H1 (cell line): ENCODE measurements around the gene HTATSF1.

Experiments
- ATF3 ChIP-seq: IDR thresholded peaks from 2 replicates; pipeline ENCODE4 v1.6.1; 2011; ENCODE audit warnings: low read depth, mild to moderate bottlenecking, low read length; ENCODE audit not compliant: insufficient read depth
- CTCF ChIP-seq, 3 experiments: IDR thresholded peaks; 1 replicate in 2 of 3; 2 replicates in 1 of 3; pipeline versions ENCODE4 v1.5.1 to v1.6.1; 2011; ENCODE audit warnings: low read length in 3 of 3, mild to moderate bottlenecking in 3 of 3, inconsistent platforms in 2 of 3, low read depth in 1 of 3, moderate library complexity in 1 of 3; ENCODE audit not compliant: insufficient read depth in 1 of 3; ENCODE audit errors: control extremely low read depth in 1 of 3
- E2F6 ChIP-seq: IDR thresholded peaks from 2 replicates; pipeline ENCODE4 v1.6.1; 2012; ENCODE audit warnings: inconsistent platforms
- JUN ChIP-seq: IDR thresholded peaks from 2 replicates; pipeline ENCODE4 v1.6.1; 2011; ENCODE audit warnings: low read depth, mild to moderate bottlenecking, improper control_type of control experiment, low read length
- JUND ChIP-seq: IDR thresholded peaks from 2 replicates; pipeline ENCODE4 v1.6.1; 2011; ENCODE audit warnings: mild to moderate bottlenecking, improper control_type of control experiment, low read length
- POLR2A ChIP-seq, 2 experiments: IDR thresholded peaks; 1 replicate in 1 of 2; 2 replicates in 1 of 2; pipeline ENCODE4 v1.6.1; 2011; ENCODE audit warnings: low read depth in 2 of 2, low read length in 2 of 2, mild to moderate bottlenecking in 2 of 2; ENCODE audit errors: control extremely low read depth in 1 of 2
- RNF2 ChIP-seq: fragments of 200-900, 300-1000 bp; sonication (generic); IDR thresholded peaks from 2 replicates; pipeline ENCODE4 v1.7.1; 2016; ENCODE audit warnings: borderline replicate concordance, low read depth, mild to moderate bottlenecking, antibody characterized with exemption, low read length; ENCODE audit not compliant: poor library complexity, severe bottlenecking; ENCODE audit errors: missing control alignments
- TAF1 ChIP-seq: IDR thresholded peaks from 2 replicates; pipeline ENCODE4 v1.6.1; 2011; ENCODE audit warnings: mild to moderate bottlenecking, low read depth, low read length
- YY1 ChIP-seq: IDR thresholded peaks from 2 replicates; pipeline ENCODE4 v1.6.1; 2011; ENCODE audit warnings: low read depth, mild to moderate bottlenecking, low read length

- TF ChIP-seq ATF3 (no peak), YY1 (no peak), CTCF (IDR thresholded peaks at IDR 0.05; ENCODE audit: control extremely low read depth in 1 of 3, insufficient read depth in 1 of 3, low read depth in 1 of 3, low read length in 3 of 3) (no peak), POLR2A (IDR thresholded peaks at IDR 0.05; ENCODE audit: control extremely low read depth in 1 of 2, low read depth in 2 of 2, low read length in 2 of 2) (no peak), JUN (no peak), E2F6 (no peak), TAF1 (no peak), JUND (no peak), RNF2 (no peak)
Observed at GRCh38 chrX:136540226-136540625, 42.8 kb downstream of the HTATSF1 start.
